Lower leg skin (tissue), 4 donors: ENCODE measurements around the gene CSF3. TPM values are rescaled to one million over a fixed set of nuclear protein-coding genes. Genes with fewer than 3 reads are reported as not detected.

ENCODE experiments used
- DNase-seq, 2 donors: peaks; one replicate each; pipeline ENCODE4 v3.0.0-alpha.2; 2019; ENCODE audit warnings: low spot score in 2 of 2
- H3K4me3 ChIP-seq: fragments of 200-600 bp; sonication (generic); 2 replicates; pipeline ENCODE4 v1.5.1; 2017; ENCODE audit warnings: mild to moderate bottlenecking, low read depth; ENCODE audit not compliant: poor library complexity, severe bottlenecking
- CTCF ChIP-seq, 3 donors: fragments of 450-650 bp; IDR thresholded peaks; one replicate each; pipeline ENCODE4 v1.5.1; 2016; ENCODE audit warnings: antibody characterized with exemption in 3 of 3, mild to moderate bottlenecking in 3 of 3, moderate library complexity in 2 of 3
- POLR2A ChIP-seq, 2 donors: fragments of 450-650 bp; IDR thresholded peaks; one replicate each; pipeline ENCODE4 v1.6.1; 2016 to 2017; ENCODE audit warnings: antibody characterized with exemption in 2 of 2, mild to moderate bottlenecking in 1 of 2, moderate library complexity in 1 of 2
- WGBS, 2 donors: methylation state at CpG; one replicate each; pipeline ENCODE4 v1.1.5; 2018; 5-methylcytosine and 5-hydroxymethylcytosine counted together
- intact Hi-C: fragments of 100-400 bp; cut with DNase I; formaldehyde crosslinking; loops from one replicate; pipeline ENCODE4 v1.15.0; 2023; ENCODE audit warnings: low total_unique reads
- total RNA-seq, 4 donors: library from RNA; depleted of rRNA; stranded (reverse); fragments of >200 nt; gene quantifications; one replicate each; pipeline ENCODE4 v1.1.0, GENCODE V29; 2016

CSF3 gene
- total RNA-seq, 4 donors from 2014 or later, result 0.21 to 0.45 TPM; not detected in 2

GRCh38 chr17:40027614-40028012, 12.4 kb downstream of the CSF3 start:
- H3K4me3 ChIP-seq, result no peak overlapping the region
- DNase-seq, result no peak
- 80 to 83% methylated on average over 5 of the region's 5 CpGs for WGBS, 2 donors
- TF ChIP-seq POLR2A (IDR thresholded peaks at IDR 0.05) (no peak), CTCF (IDR thresholded peaks at IDR 0.05) (no peak)
- intact Hi-C loops, result loop anchor here (10.0 kb wide), 1 partner anchor 267 kb away; no protein-coding TSS in a partner anchor

GRCh38 chr17:40028595-40028994, 13.4 kb downstream of the CSF3 start:
- TF ChIP-seq CTCF (IDR thresholded peaks at IDR 0.05) (no peak), POLR2A (IDR thresholded peaks at IDR 0.05) (no peak)
- H3K4me3 ChIP-seq, result no peak overlapping the region
- intact Hi-C loops, result loop anchor here (10.0 kb wide), 1 partner anchor 266 kb away; no protein-coding TSS in a partner anchor
- 85 to 88% methylated on average over 13 of the region's 13 CpGs for WGBS, 2 donors
- DNase-seq, result no peak

- no peak for DNase-seq
- 60 to 69% methylated on average over 11 of the region's 11 CpGs for WGBS, 2 donors
- intact Hi-C loops, result no loop called here
- TF ChIP-seq CTCF (IDR thresholded peaks at IDR 0.05) (no peak), POLR2A (IDR thresholded peaks at IDR 0.05) (no peak)
- H3K4me3 ChIP-seq, result no peak overlapping the region
Observed at GRCh38 chr17:40031706-40032105, 16.5 kb downstream of the CSF3 start.

GRCh38 chr17:40032322-40033320, 17.4 kb downstream of the CSF3 start:
- intact Hi-C loops, result no loop called here
- no peak overlapping the region for H3K4me3 ChIP-seq
- TF ChIP-seq CTCF (IDR thresholded peaks at IDR 0.05) (no peak), POLR2A (IDR thresholded peaks at IDR 0.05) (no peak)
- no peak for DNase-seq
- 76 to 78% methylated on average over 22 to 23 of the region's 23 CpGs for WGBS, 2 donors

- no peak overlapping the region for H3K4me3 ChIP-seq
- no peak for DNase-seq
- intact Hi-C loops, result no loop called here
- 77 to 78% methylated on average over 8 of the region's 8 CpGs for WGBS, 2 donors
- TF ChIP-seq CTCF (IDR thresholded peaks at IDR 0.05), result no peak
Observed at GRCh38 chr17:40033339-40033738, 18.1 kb downstream of the CSF3 start.
